HG03439 (cell line): ENCODE results near the gene CA11.

ENCODE experiments used
- ATAC-seq: cut with Tn5 transposase; IDR thresholded peaks from one replicate; pipeline ENCODE4 v1.9.1; 2021; ENCODE audit warnings: mild to moderate bottlenecking, moderate library complexity; ENCODE audit not compliant: unreplicated experiment

Gene CA11

GRCh38 chr19:48595171-48595570 is 50.8 kb downstream of the CA11 start:
- no peak for ATAC-seq

GRCh38 chr19:48591021-48591420 is 55.0 kb downstream of the CA11 start:
- no peak for ATAC-seq

GRCh38 chr19:48588670-48589401 is 57.2 kb downstream of the CA11 start:
- ATAC-seq = no peak
